WTC11 (cell line): Measurements from ENCODE around the gene SULT1C2. TPM values are rescaled to one million over a fixed set of nuclear protein-coding genes. Genes with fewer than 3 reads are reported as not detected.

ENCODE experiments used
- ATAC-seq: fragments of 200-7000 bp; cut with Tn5 transposase; 2 replicates; pipeline ENCODE4 v1.10.0; 2021; ENCODE audit warnings: mild to moderate bottlenecking, moderate library complexity
- CTCF ChIA-PET: fragments of 300-600 bp; sonication (Branson Sonifier 250); formaldehyde crosslinking; loops from one replicate; lab custom pipeline; 2021; ENCODE audit warnings: antibody characterized with exemption; lab: Charles Lee
- POLR2A ChIA-PET: fragments of 350-600 bp; sonication (Branson Sonifier 250); formaldehyde crosslinking; loops from one replicate; lab custom pipeline; 2021; ENCODE audit warnings: antibody characterized with exemption; lab: Charles Lee
- DNase-seq: peaks from one replicate; pipeline ENCODE4 v3.0.0; 2021; ENCODE audit warnings: low spot score
- H3K27ac Mint-ChIP-seq: 2 replicates; pipeline ENCODE4 v1.8.0; 2021; ENCODE audit warnings: mixed read lengths
- H3K27me3 Mint-ChIP-seq: 2 replicates; pipeline ENCODE4 v1.8.0; 2021; ENCODE audit warnings: low read depth, mild to moderate bottlenecking, moderate library complexity, mixed read lengths
- H3K36me3 Mint-ChIP-seq: 2 replicates; pipeline ENCODE4 v1.8.0; 2021; ENCODE audit warnings: mixed read lengths
- H3K4me1 Mint-ChIP-seq: 2 replicates; pipeline ENCODE4 v1.8.0; 2022; ENCODE audit warnings: mixed read lengths
- H3K4me3 Mint-ChIP-seq: 2 replicates; pipeline ENCODE4 v1.8.0; 2021; ENCODE audit warnings: mild to moderate bottlenecking, moderate library complexity, mixed read lengths
- H3K9me3 Mint-ChIP-seq: 2 replicates; pipeline ENCODE4 v1.8.0; 2021; ENCODE audit warnings: mixed read lengths
- AR ChIP-seq: fragments of 250-450 bp; sonication (Bioruptor Pico); IDR thresholded peaks from 2 replicates; pipeline ENCODE4 v1.9.0; 2021; ENCODE audit warnings: mild to moderate bottlenecking
- E2F4 ChIP-seq: sonication (generic); formaldehyde crosslinking; IDR thresholded peaks from 2 replicates; pipeline ENCODE4 v1.8.1; 2022; ENCODE audit warnings: low read depth, mild to moderate bottlenecking, moderate library complexity, missing genetic modification reagents, borderline replicate concordance
- ELF4 ChIP-seq: sonication (generic); formaldehyde crosslinking; IDR thresholded peaks from 2 replicates; pipeline ENCODE4 v1.8.1; 2022; ENCODE audit warnings: low read depth, mild to moderate bottlenecking, moderate library complexity, missing genetic modification reagents
- ESRRA ChIP-seq: sonication (generic); formaldehyde crosslinking; IDR thresholded peaks from 2 replicates; pipeline ENCODE4 v1.8.1; 2022; ENCODE audit warnings: mild to moderate bottlenecking, missing genetic modification reagents, borderline replicate concordance
- FOXK1 ChIP-seq: sonication (generic); formaldehyde crosslinking; IDR thresholded peaks from 2 replicates; pipeline ENCODE4 v1.8.0; 2022; ENCODE audit warnings: mild to moderate bottlenecking, moderate library complexity, missing genetic modification reagents
- GRHL2 ChIP-seq: fragments of 250-450 bp; sonication (Bioruptor Pico); IDR thresholded peaks from 2 replicates; pipeline ENCODE4 v1.8.0; 2022; ENCODE audit warnings: mild to moderate bottlenecking, moderate library complexity; ENCODE audit not compliant: insufficient replicate concordance, severe bottlenecking
- GTF2I ChIP-seq: fragments of 250-450 bp; sonication (Bioruptor Pico); conservative IDR thresholded peaks from 2 replicates; pipeline ENCODE4 v1.4.0; 2021; ENCODE audit warnings: mild to moderate bottlenecking
- JAZF1 ChIP-seq: fragments of 250-450 bp; sonication (Bioruptor Pico); IDR thresholded peaks from 2 replicates; pipeline ENCODE4 v1.9.0; 2021; ENCODE audit warnings: moderate library complexity, mild to moderate bottlenecking, inconsistent platforms
- NFATC4 ChIP-seq: fragments of 250-450 bp; sonication (Bioruptor Pico); IDR thresholded peaks from 2 replicates; pipeline ENCODE4 v1.9.0; 2021; ENCODE audit warnings: mild to moderate bottlenecking
- NFYB ChIP-seq: sonication (generic); formaldehyde crosslinking; conservative IDR thresholded peaks from 2 replicates; pipeline ENCODE4 v1.8.0; 2022; ENCODE audit warnings: low read depth, missing genetic modification reagents
- RORB ChIP-seq: fragments of 250-450 bp; sonication (Bioruptor Pico); IDR thresholded peaks from 2 replicates; pipeline ENCODE4 v1.9.0; 2021; ENCODE audit warnings: mild to moderate bottlenecking
- SMAD3 ChIP-seq: sonication (generic); formaldehyde crosslinking; IDR thresholded peaks from 2 replicates; pipeline ENCODE4 v1.8.0; 2022; ENCODE audit warnings: missing genetic modification reagents, mild to moderate bottlenecking, borderline replicate concordance
- SMAD4 ChIP-seq: sonication (generic); formaldehyde crosslinking; IDR thresholded peaks from 2 replicates; pipeline ENCODE4 v1.8.0; 2022; ENCODE audit warnings: mild to moderate bottlenecking, missing genetic modification reagents
- TCF7 ChIP-seq: sonication (generic); formaldehyde crosslinking; IDR thresholded peaks from 2 replicates; pipeline ENCODE4 v1.8.0; 2022; ENCODE audit warnings: mild to moderate bottlenecking, low read depth, missing genetic modification reagents, moderate library complexity
- USF2 ChIP-seq: sonication (generic); formaldehyde crosslinking; IDR thresholded peaks from 2 replicates; pipeline ENCODE4 v1.8.1; 2023; ENCODE audit warnings: mild to moderate bottlenecking, missing genetic modification reagents, moderate library complexity
- ZBTB21 ChIP-seq: sonication (generic); formaldehyde crosslinking; IDR thresholded peaks from 2 replicates; pipeline ENCODE4 v1.8.1; 2023; ENCODE audit warnings: mild to moderate bottlenecking, missing genetic modification reagents, borderline replicate concordance
- ZNF396 ChIP-seq: fragments of 250-450 bp; sonication (Bioruptor Pico); IDR thresholded peaks from 2 replicates; pipeline ENCODE4 v1.8.0; 2021; ENCODE audit warnings: mild to moderate bottlenecking, moderate library complexity, borderline replicate concordance
- ZNF671 ChIP-seq: fragments of 250-450 bp; sonication (Bioruptor Pico); IDR thresholded peaks from 2 replicates; pipeline ENCODE4 v1.8.0; 2021; ENCODE audit warnings: mild to moderate bottlenecking
- total RNA-seq: library from RNA; stranded (reverse); gene quantifications from 3 replicates; pipeline ENCODE4 v1.2.3, GENCODE V29; 2021
- TF ChIP-seq, protein P1 (sequence below): sonication (generic); formaldehyde crosslinking; IDR thresholded peaks from 2 replicates; pipeline ENCODE4 v1.8.1; 2023; ENCODE audit warnings: mild to moderate bottlenecking, moderate library complexity, missing genetic modification reagents
- TF ChIP-seq, protein P2 (sequence below): sonication (generic); formaldehyde crosslinking; IDR thresholded peaks from 2 replicates; pipeline ENCODE4 v1.8.0; 2022; ENCODE audit warnings: missing genetic modification reagents

SULT1C2 gene
- total RNA-seq, 1 experiment from 2014 or later, result 2.2 TPM

- no peak overlapping the region for H3K4me3 Mint-ChIP-seq
- H3K9me3 Mint-ChIP-seq, result no peaks in the 10 kb centered on the region
- H3K4me1 Mint-ChIP-seq, result no peaks in the 10 kb centered on the region
- CTCF ChIA-PET, result no interaction called here
- no peaks in the 10 kb centered on the region for H3K36me3 Mint-ChIP-seq
- no peaks in the 10 kb centered on the region for H3K27me3 Mint-ChIP-seq
- no peak for DNase-seq
- H3K27ac Mint-ChIP-seq, result no peak overlapping the region
- POLR2A ChIA-PET, result no interaction called here
- TF ChIP-seq, protein P1, sequence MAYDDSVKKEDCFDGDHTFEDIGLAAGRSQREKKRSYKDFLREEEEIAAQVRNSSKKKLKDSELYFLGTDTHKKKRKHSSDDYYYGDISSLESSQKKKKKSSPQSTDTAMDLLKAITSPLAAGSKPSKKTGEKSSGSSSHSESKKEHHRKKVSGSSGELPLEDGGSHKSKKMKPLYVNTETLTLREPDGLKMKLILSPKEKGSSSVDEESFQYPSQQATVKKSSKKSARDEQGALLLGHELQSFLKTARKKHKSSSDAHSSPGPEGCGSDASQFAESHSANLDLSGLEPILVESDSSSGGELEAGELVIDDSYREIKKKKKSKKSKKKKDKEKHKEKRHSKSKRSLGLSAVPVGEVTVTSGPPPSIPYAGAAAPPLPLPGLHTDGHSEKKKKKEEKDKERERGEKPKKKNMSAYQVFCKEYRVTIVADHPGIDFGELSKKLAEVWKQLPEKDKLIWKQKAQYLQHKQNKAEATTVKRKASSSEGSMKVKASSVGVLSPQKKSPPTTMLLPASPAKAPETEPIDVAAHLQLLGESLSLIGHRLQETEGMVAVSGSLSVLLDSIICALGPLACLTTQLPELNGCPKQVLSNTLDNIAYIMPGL (CRISPR knock-in tag), result no peak
- TF ChIP-seq USF2, result no peak
- no peak for TF ChIP-seq E2F4 (CRISPR knock-in tag)
- no peak for TF ChIP-seq FOXK1 (CRISPR knock-in tag)
- TF ChIP-seq NFYB (CRISPR knock-in tag), result no peak
- TF ChIP-seq AR (CRISPR knock-in tag), result no peak
- no peak for TF ChIP-seq SMAD3 (CRISPR knock-in tag)
- no peak for TF ChIP-seq ZNF396
- TF ChIP-seq GRHL2 (CRISPR knock-in tag), result no peak
- no peak for TF ChIP-seq GTF2I (CRISPR knock-in tag)
- no peak for TF ChIP-seq ELF4 (CRISPR knock-in tag)
- TF ChIP-seq ESRRA (CRISPR knock-in tag), result no peak
- TF ChIP-seq, all 79 proteins: peak for 0
- ATAC-seq, result no peak
Measured at GRCh38 chr2:108349571-108349928, 60.9 kb downstream of the SULT1C2 start.

- no peaks in the 10 kb centered on the region for H3K9me3 Mint-ChIP-seq
- H3K27ac Mint-ChIP-seq, result no peak overlapping the region
- no peaks in the 10 kb centered on the region for H3K36me3 Mint-ChIP-seq
- no peaks in the 10 kb centered on the region for H3K27me3 Mint-ChIP-seq
- H3K4me1 Mint-ChIP-seq, result peaks cover 8% of the 10 kb centered on the region
- no peak overlapping the region for H3K4me3 Mint-ChIP-seq
- ChIA-PET CTCF (interaction anchor here (1.7 kb wide), 1 partner anchor 232 kb away, joined by 9 read pairs; no protein-coding TSS in a partner anchor), POLR2A (no interaction called here)
- no peak for TF ChIP-seq TCF7 (CRISPR knock-in tag)
- TF ChIP-seq NFATC4 (CRISPR knock-in tag), result no peak
- TF ChIP-seq, protein P2, sequence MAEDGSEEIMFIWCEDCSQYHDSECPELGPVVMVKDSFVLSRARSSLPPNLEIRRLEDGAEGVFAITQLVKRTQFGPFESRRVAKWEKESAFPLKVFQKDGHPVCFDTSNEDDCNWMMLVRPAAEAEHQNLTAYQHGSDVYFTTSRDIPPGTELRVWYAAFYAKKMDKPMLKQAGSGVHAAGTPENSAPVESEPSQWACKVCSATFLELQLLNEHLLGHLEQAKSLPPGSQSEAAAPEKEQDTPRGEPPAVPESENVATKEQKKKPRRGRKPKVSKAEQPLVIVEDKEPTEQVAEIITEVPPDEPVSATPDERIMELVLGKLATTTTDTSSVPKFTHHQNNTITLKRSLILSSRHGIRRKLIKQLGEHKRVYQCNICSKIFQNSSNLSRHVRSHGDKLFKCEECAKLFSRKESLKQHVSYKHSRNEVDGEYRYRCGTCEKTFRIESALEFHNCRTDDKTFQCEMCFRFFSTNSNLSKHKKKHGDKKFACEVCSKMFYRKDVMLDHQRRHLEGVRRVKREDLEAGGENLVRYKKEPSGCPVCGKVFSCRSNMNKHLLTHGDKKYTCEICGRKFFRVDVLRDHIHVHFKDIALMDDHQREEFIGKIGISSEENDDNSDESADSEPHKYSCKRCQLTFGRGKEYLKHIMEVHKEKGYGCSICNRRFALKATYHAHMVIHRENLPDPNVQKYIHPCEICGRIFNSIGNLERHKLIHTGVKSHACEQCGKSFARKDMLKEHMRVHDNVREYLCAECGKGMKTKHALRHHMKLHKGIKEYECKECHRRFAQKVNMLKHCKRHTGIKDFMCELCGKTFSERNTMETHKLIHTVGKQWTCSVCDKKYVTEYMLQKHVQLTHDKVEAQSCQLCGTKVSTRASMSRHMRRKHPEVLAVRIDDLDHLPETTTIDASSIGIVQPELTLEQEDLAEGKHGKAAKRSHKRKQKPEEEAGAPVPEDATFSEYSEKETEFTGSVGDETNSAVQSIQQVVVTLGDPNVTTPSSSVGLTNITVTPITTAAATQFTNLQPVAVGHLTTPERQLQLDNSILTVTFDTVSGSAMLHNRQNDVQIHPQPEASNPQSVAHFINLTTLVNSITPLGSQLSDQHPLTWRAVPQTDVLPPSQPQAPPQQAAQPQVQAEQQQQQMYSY, result no peak
- TF ChIP-seq ELF4 (CRISPR knock-in tag), result no peak
- TF ChIP-seq ZNF671 (CRISPR knock-in tag), result no peak
- TF ChIP-seq ZBTB21, result no peak
- TF ChIP-seq JAZF1 (CRISPR knock-in tag), result no peak
- no peak for TF ChIP-seq SMAD4 (CRISPR knock-in tag)
- TF ChIP-seq RORB (CRISPR knock-in tag), result no peak
- DNase-seq (no peak), ATAC-seq (no peak)
Measured at GRCh38 chr2:108351889-108352288, 63.2 kb downstream of the SULT1C2 start.
